Stomach (tissue), 9 donors: ENCODE results near the gene PI16. TPM values are rescaled to one million over a fixed set of nuclear protein-coding genes. Genes with fewer than 3 reads are reported as not detected.
A peak's percentile ranks its signal among the peaks of the same experiment; 100 is the strongest.
"Not testable (repeated sequence)": the region's sequence is repeated elsewhere in the genome, so short reads cannot be mapped to it uniquely, and the experiment has no call there.

ENCODE experiments used
- DNase-seq, 2 donors: peaks; one replicate each; pipeline versions ENCODE4 v3.0.0 to v3.0.0-alpha.2; 2013 to 2019
- H3K27ac ChIP-seq, 5 donors: fragments of 200-600 bp in 4 of 5; sonication (generic) in 4 of 5; one replicate each; pipeline ENCODE4 v1.5.1; 2013 to 2019; ENCODE audit warnings: mild to moderate bottlenecking in 1 of 5, moderate library complexity in 1 of 5
- H3K27me3 ChIP-seq, 3 donors: fragments of 200-600 bp; sonication (generic); one replicate each; pipeline ENCODE4 v1.5.1; 2017 to 2019; ENCODE audit warnings: mixed run types in 1 of 3
- H3K36me3 ChIP-seq, 4 donors: fragments of 200-600 bp; sonication (generic); 1 replicate in 3 of 4; 2 replicates in 1 of 4; pipeline ENCODE4 v1.5.1; 2016 to 2019
- H3K4me1 ChIP-seq, 4 donors: fragments of 200-600 bp; sonication (generic); one replicate each; pipeline ENCODE4 v1.5.1; 2016 to 2019
- H3K4me3 ChIP-seq, 4 donors: fragments of 200-600 bp; sonication (generic) in 3 of 4; one replicate each; pipeline ENCODE4 v1.5.1; 2016 to 2019; ENCODE audit warnings: mild to moderate bottlenecking in 1 of 4
- H3K9me3 ChIP-seq, 4 donors: fragments of 200-600 bp; sonication (generic); one replicate each; pipeline ENCODE4 v1.5.1; 2016 to 2019
- CTCF ChIP-seq, 7 experiments: fragments of 450-650 bp in 4 of 7; fragments of 200-600 bp in 3 of 7; sonication (generic) in 3 of 7; IDR thresholded peaks; one replicate each; pipeline ENCODE4 v1.5.1; 2016 to 2019; ENCODE audit warnings: antibody characterized with exemption in 7 of 7, control low read depth in 2 of 7, mild to moderate bottlenecking in 1 of 7
- EP300 ChIP-seq: sonication (generic); formaldehyde crosslinking; IDR thresholded peaks from one replicate; pipeline ENCODE4 v1.6.1; 2017; ENCODE audit warnings: antibody characterized with exemption
- POLR2A ChIP-seq, 4 donors: fragments of 450-650 bp; IDR thresholded peaks; one replicate each; pipeline ENCODE4 v1.6.1; 2016; ENCODE audit warnings: antibody characterized with exemption in 4 of 4, control low read depth in 2 of 4, mild to moderate bottlenecking in 1 of 4, moderate library complexity in 1 of 4
- POLR2AphosphoS5 ChIP-seq, 3 donors: sonication (generic); formaldehyde crosslinking; IDR thresholded peaks; one replicate each; pipeline ENCODE4 v1.6.1; 2016; ENCODE audit warnings: antibody characterized with exemption in 3 of 3
- WGBS, 5 donors: extraction: QIAGEN DNeasy Blood & Tissue Kit in 3 of 5; methylation state at CpG; one replicate each; pipeline versions ENCODE4 v1.1.5 to v1.1.7; 2013 to 2018; 5-methylcytosine and 5-hydroxymethylcytosine counted together
- intact Hi-C: fragments of 100-400 bp; cut with DNase I; formaldehyde crosslinking; loops from one replicate; pipeline ENCODE4 v1.15.1; 2023; ENCODE audit warnings: low total_unique reads
- polyA plus RNA-seq, 3 donors: library from polyadenylated mRNA; stranded (reverse); fragments of 200-250 nt; gene quantifications; one replicate each; pipeline ENCODE4 v1.2.3, GENCODE V29; 2013
- total RNA-seq, 5 donors: library from RNA; depleted of rRNA; stranded (reverse); fragments of >200 nt; gene quantifications; one replicate each; pipeline versions ENCODE4 v1.1.0 to v1.2.3, GENCODE V29; 2014 to 2016
- donor health status: healthy with polysubstance abuse.
- donor health status: Bipolar disorder and iron deficiency.
- donor health status: healthy.

Gene PI16
- total and polyA plus RNA-seq, 8 donors: 1.2 to 21.3 (median 3.0) TPM; not detected in 2

- peaks cover 34 to 55% (median 48%) of the 10 kb centered on the region in 4 donors for H3K4me1 ChIP-seq
- H3K27ac ChIP-seq: peak within 1 kb of the TSS; percentile 97 to 99 (median 99)
- H3K4me3 ChIP-seq: peak within 1 kb of the TSS; percentile 91 to 100 (median 94)
- no peaks in the 10 kb centered on the region for H3K27me3 ChIP-seq
- DNase-seq: peak; percentile 92 to 96
- intact Hi-C loops: no loop called here
- TF ChIP-seq EP300 (no peak), POLR2A (IDR thresholded peaks at IDR 0.05) (peak in 1 of 4 donors; percentile 9), CTCF (IDR thresholded peaks at IDR 0.05) (no peak), POLR2AphosphoS5 (IDR thresholded peaks at IDR 0.05) (peak; percentile 92 to 97 (median 96))
- 0 to 2% (median 1%) methylated on average over 30 to 101 of the region's 101 CpGs for WGBS, 5 donors
- H3K36me3 ChIP-seq: peaks cover 0 to 14% (median 9%) of the 10 kb centered on the region in 4 donors
- no peaks in the 10 kb centered on the region for H3K9me3 ChIP-seq
Measured at GRCh38 chr6:36985808-36986703, 31.5 kb downstream of the PI16 start, which contains the start of gene MTCH1. MTCH1 (minus strand) TSS chr6:36986196; CDS start chr6:36986173, 23 bp downstream.

GRCh38 chr6:36986704-36987047, 32.1 kb downstream of the PI16 start:
- Histone ChIP-seq H3K4me3 (peak overlapping the region; percentile 91 to 100 (median 94)), H3K27ac (peak overlapping the region; percentile 97 to 99 (median 99)), H3K9me3 (no peaks in the 10 kb centered on the region), H3K36me3 (peaks cover 0 to 8% (median 4%) of the 10 kb centered on the region in 4 donors), H3K27me3 (no peaks in the 10 kb centered on the region), H3K4me1 (peaks cover 29 to 49% (median 43%) of the 10 kb centered on the region in 4 donors)
- no peak for DNase-seq
- intact Hi-C loops: no loop called here
- TF ChIP-seq POLR2AphosphoS5 (IDR thresholded peaks at IDR 0.05): no peak
- no peak for TF ChIP-seq CTCF (IDR thresholded peaks at IDR 0.05)
- TF ChIP-seq EP300: no peak
- no peak for TF ChIP-seq POLR2A (IDR thresholded peaks at IDR 0.05)
- 0 to 4% (median 2%) methylated on average over 8 of the region's 8 CpGs for WGBS, 5 donors

- H3K9me3 ChIP-seq: no peaks in the 10 kb centered on the region
- 77 to 88% (median 86%) methylated on average over 6 of the region's 6 CpGs for WGBS, 5 donors
- H3K36me3 ChIP-seq: no peaks in the 10 kb centered on the region
- no peak overlapping the region for H3K27ac ChIP-seq
- intact Hi-C loops: no loop called here
- no peaks in the 10 kb centered on the region for H3K27me3 ChIP-seq
- H3K4me3 ChIP-seq: no peak overlapping the region
- DNase-seq: no peak
- H3K4me1 ChIP-seq: peaks cover 13 to 23% (median 21%) of the 10 kb centered on the region in 4 donors
- TF ChIP-seq POLR2AphosphoS5 (IDR thresholded peaks at IDR 0.05) (no peak), CTCF (IDR thresholded peaks at IDR 0.05) (no peak), POLR2A (IDR thresholded peaks at IDR 0.05) (no peak), EP300 (no peak)
Measured at GRCh38 chr6:36989264-36989663, 34.7 kb downstream of the PI16 start.

- intact Hi-C loops, H3K36me3 ChIP-seq, DNase-seq, H3K27ac ChIP-seq, H3K4me3 ChIP-seq, H3K27me3 ChIP-seq, H3K9me3 ChIP-seq: not testable (repeated sequence)
- peaks cover 8 to 14% (median 13%) of the 10 kb centered on the region in 4 donors for H3K4me1 ChIP-seq
- 81 to 94% (median 83%) methylated on average over 2 of the region's 2 CpGs for WGBS, 5 donors
Measured at GRCh38 chr6:36990401-36990800, 35.9 kb downstream of the PI16 start.
